ENCODE data around the gene SCNN1B. TPM values are rescaled to one million over a fixed set of nuclear protein-coding genes. Genes with fewer than 3 reads are reported as not detected.

The SCNN1B gene
- total RNA-seq, 2 experiments from 2014 or later = not detected

GRCh38 chr16:23318639-23319038 lies 16.5 kb downstream of the SCNN1B start:
- POLR2A ChIA-PET = no interaction called here
- CTCF ChIA-PET = no interaction called here

GRCh38 chr16:23319861-23320615 lies 17.9 kb downstream of the SCNN1B start:
- POLR2A ChIA-PET = no interaction called here
- CTCF ChIA-PET = no interaction called here

- POLR2A ChIA-PET = no interaction called here
These were observed 18.6 kb downstream of the SCNN1B start for GRCh38 chr16:23320693-23321092.

GRCh38 chr16:23321206-23321875 lies 19.2 kb downstream of the SCNN1B start:
- POLR2A ChIA-PET = no interaction called here
- CTCF ChIA-PET = no interaction called here

More at GRCh38 chr16:23320693-23321092, 18.6 kb downstream of the SCNN1B start:
- CTCF ChIA-PET = no interaction called here

GRCh38 chr16:23323224-23324030 lies 21.3 kb downstream of the SCNN1B start:
- CTCF ChIA-PET = no interaction called here
- POLR2A ChIA-PET = interaction anchor here (0.5 kb wide), 1 partner anchor 93 kb away, joined by 3 read pairs; no protein-coding TSS in a partner anchor

- POLR2A ChIA-PET = no interaction called here
- CTCF ChIA-PET = no interaction called here
These were observed 22.6 kb downstream of the SCNN1B start for GRCh38 chr16:23324727-23325126.

GRCh38 chr16:23327836-23328235 lies 25.7 kb downstream of the SCNN1B start:
- ChIA-PET POLR2A (no interaction called here), CTCF (no interaction called here)

- ChIA-PET POLR2A (no interaction called here), CTCF (no interaction called here)
These were observed 28.1 kb downstream of the SCNN1B start for GRCh38 chr16:23330161-23330560.

- CTCF ChIA-PET = no interaction called here
- POLR2A ChIA-PET = no interaction called here
These were observed 28.6 kb downstream of the SCNN1B start for GRCh38 chr16:23330583-23331249.

- ChIA-PET CTCF (no interaction called here), POLR2A (no interaction called here)
These were observed 31.0 kb downstream of the SCNN1B start for GRCh38 chr16:23333034-23333579.

GRCh38 chr16:23333831-23334456 lies 31.8 kb downstream of the SCNN1B start:
- ChIA-PET CTCF (no interaction called here), POLR2A (no interaction called here)

GRCh38 chr16:23334457-23334853 lies 32.4 kb downstream of the SCNN1B start:
- ChIA-PET POLR2A (no interaction called here), CTCF (interaction anchor here (0.8 kb wide), 1 partner anchor 99 kb away, joined by 3 read pairs; no protein-coding TSS in a partner anchor)

- POLR2A ChIA-PET = no interaction called here
- CTCF ChIA-PET = interaction anchor here (0.8 kb wide), 1 partner anchor 99 kb away, joined by 3 read pairs; no protein-coding TSS in a partner anchor
These were observed 32.8 kb downstream of the SCNN1B start for GRCh38 chr16:23334950-23335349.

GRCh38 chr16:23337836-23338550 lies 35.9 kb downstream of the SCNN1B start:
- ChIA-PET POLR2A (no interaction called here), CTCF (no interaction called here)

GRCh38 chr16:23339787-23340186 lies 37.7 kb downstream of the SCNN1B start:
- ChIA-PET CTCF (no interaction called here), POLR2A (no interaction called here)

- CTCF ChIA-PET = no interaction called here
- POLR2A ChIA-PET = no interaction called here
These were observed 40.1 kb downstream of the SCNN1B start for GRCh38 chr16:23342083-23342640.

- ChIA-PET CTCF (no interaction called here), POLR2A (no interaction called here)
These were observed 41.8 kb downstream of the SCNN1B start for GRCh38 chr16:23343643-23344612.

All from activated CD8-positive, alpha-beta memory T cell treated with anti-CD3 and anti-CD28 coated beads for 36 hours (primary cell).